CD14-positive monocyte (primary cell): ENCODE results near the gene IGSF22. TPM values are rescaled to one million over a fixed set of nuclear protein-coding genes. Genes with fewer than 3 reads are reported as not detected.
"Not testable (repeated sequence)": the region's sequence is repeated elsewhere in the genome, so short reads cannot be mapped to it uniquely, and the experiment has no call there.

Source experiments
- DNase-seq, 3 donors: peaks; one replicate each; pipeline ENCODE4 v3.0.0-alpha.2; 2011 to 2022
- H2AFZ ChIP-seq: 2 replicates; pipeline ENCODE4 v1.6.0; 2012; ENCODE audit warnings: mild to moderate bottlenecking, low read depth, low read length, inconsistent platforms; ENCODE audit not compliant: insufficient read depth, poor library complexity, severe bottlenecking
- H3K27ac ChIP-seq, 2 donors: 1 replicate in 1 of 2; 2 replicates in 1 of 2; pipeline ENCODE4 v1.5.1; 2012 to 2013; ENCODE audit warnings: low read length in 2 of 2, control low read depth in 1 of 2, inconsistent platforms in 1 of 2, low read depth in 1 of 2, mild to moderate bottlenecking in 1 of 2
- H3K27me3 ChIP-seq, 2 donors: one replicate each; pipeline versions ENCODE4 v1.6.0 to v1.6.1; 2011 to 2013; ENCODE audit warnings: low read length in 2 of 2; ENCODE audit not compliant: control insufficient read depth in 2 of 2, insufficient read depth in 2 of 2
- H3K36me3 ChIP-seq, 2 donors: replicated peaks in 1 of 2; 1 replicate in 1 of 2; 2 replicates in 1 of 2; pipeline versions ENCODE4 v1.5.1 to v1.6.1; 2012 to 2013; ENCODE audit warnings: low read length in 2 of 2, control low read depth in 1 of 2, inconsistent platforms in 1 of 2, mild to moderate bottlenecking in 1 of 2; ENCODE audit not compliant: insufficient read depth in 2 of 2, control insufficient read depth in 1 of 2
- H3K4me1 ChIP-seq, 2 donors: 1 replicate in 1 of 2; 2 replicates in 1 of 2; pipeline versions ENCODE4 v1.5.1 to v1.6.1; 2012 to 2013; ENCODE audit warnings: low read length in 2 of 2, control low read depth in 1 of 2, inconsistent platforms in 1 of 2, mild to moderate bottlenecking in 1 of 2, moderate library complexity in 1 of 2; ENCODE audit not compliant: insufficient read depth in 2 of 2, control insufficient read depth in 1 of 2
- H3K4me2 ChIP-seq: replicated peaks from 2 replicates; pipeline ENCODE3; 2012; ENCODE audit warnings: low read length, moderate library complexity, mild to moderate bottlenecking; ENCODE audit not compliant: poor library complexity, severe bottlenecking; ENCODE audit errors: extremely low read depth
- H3K4me3 ChIP-seq, 3 experiments: fragments of 200-600 bp in 1 of 3; sonication (generic) in 1 of 3; replicated peaks in 1 of 3; 1 replicate in 2 of 3; 2 replicates in 1 of 3; pipeline ENCODE4 v1.5.1; 2011 to 2013; ENCODE audit warnings: low read length in 3 of 3, mild to moderate bottlenecking in 3 of 3, control low read depth in 2 of 3, low read depth in 2 of 3, inconsistent platforms in 1 of 3, moderate library complexity in 1 of 3
- H3K79me2 ChIP-seq: 2 replicates; pipeline ENCODE4 v1.6.0; 2012; ENCODE audit warnings: mild to moderate bottlenecking, control low read depth, inconsistent platforms, low read length, moderate library complexity; ENCODE audit not compliant: insufficient read depth
- H3K9ac ChIP-seq: 2 replicates; pipeline ENCODE4 v1.6.0; 2017; ENCODE audit warnings: low read length, mild to moderate bottlenecking; ENCODE audit not compliant: insufficient read depth, poor library complexity, severe bottlenecking
- H3K9me3 ChIP-seq, 2 donors: replicated peaks in 1 of 2; 1 replicate in 1 of 2; 2 replicates in 1 of 2; pipeline versions ENCODE4 v1.5.1 to v1.6.1; 2012 to 2013; ENCODE audit warnings: low read length in 2 of 2, control low read depth in 1 of 2; ENCODE audit not compliant: control insufficient read depth in 1 of 2, insufficient read depth in 1 of 2
- H4K20me1 ChIP-seq: 2 replicates; pipeline ENCODE4 v1.6.0; 2012; ENCODE audit warnings: mild to moderate bottlenecking, low read length, control low read depth, moderate library complexity; ENCODE audit not compliant: insufficient read depth
- H3K27ac Mint-ChIP-seq, 7 donors: one replicate each; pipeline ENCODE4 v1.8.0; 2020; ENCODE audit warnings: mild to moderate bottlenecking in 7 of 7, mixed read lengths in 7 of 7, moderate library complexity in 6 of 7, inconsistent platforms in 2 of 7
- H3K27me3 Mint-ChIP-seq, 3 donors: one replicate each; pipeline ENCODE4 v1.8.0; 2021 to 2022; ENCODE audit warnings: low read depth in 3 of 3, mild to moderate bottlenecking in 3 of 3, mixed read lengths in 3 of 3, moderate library complexity in 3 of 3, inconsistent platforms in 1 of 3
- H3K36me3 Mint-ChIP-seq, 2 donors: one replicate each; pipeline ENCODE4 v1.8.0; 2020; ENCODE audit warnings: mixed read lengths in 2 of 2, inconsistent platforms in 1 of 2, mild to moderate bottlenecking in 1 of 2
- H3K4me1 Mint-ChIP-seq: one replicate; pipeline ENCODE4 v1.8.0; 2020; ENCODE audit warnings: mild to moderate bottlenecking, mixed read lengths
- H3K4me3 Mint-ChIP-seq, 2 donors: one replicate each; pipeline ENCODE4 v1.8.0; 2020; ENCODE audit warnings: mild to moderate bottlenecking in 2 of 2, mixed read lengths in 2 of 2, moderate library complexity in 1 of 2
- H3K9me3 Mint-ChIP-seq, 7 donors: one replicate each; pipeline ENCODE4 v1.8.0; 2020 to 2022; ENCODE audit warnings: mixed read lengths in 7 of 7, mild to moderate bottlenecking in 6 of 7, moderate library complexity in 6 of 7, inconsistent platforms in 2 of 7
- WGBS: methylation state at CpG from one replicate; pipeline ENCODE4 v1.1.5; 2013; ENCODE audit warnings: missing lambda C conversion rate; ENCODE audit not compliant: insufficient coverage; 5-methylcytosine and 5-hydroxymethylcytosine counted together
- intact Hi-C, 2 donors: fragments of 100-400 bp; cut with micrococcal nuclease; formaldehyde crosslinking; loops; one replicate each; pipeline versions ENCODE4 v1.15.0 to v1.15.1; 2023
- polyA plus RNA-seq, 3 donors: library from polyadenylated mRNA; depleted of rRNA in 1 of 3; unstranded in 2 of 3; stranded (reverse) in 1 of 3; fragments of 300-500 nt in 2 of 3; fragments of >200 nt in 1 of 3; fragmentation: Illumina TruSeq in 2 of 3; gene quantifications; 1 replicate in 2 of 3; 2 replicates in 1 of 3; pipeline ENCODE4 v1.2.3, GENCODE V29; 2012 to 2021
- TF ChIP-seq, protein P1 (sequence below): fragments of 200-600 bp; IDR thresholded peaks from one replicate; pipeline ENCODE4 v1.8.0; 2022; ENCODE audit warnings: antibody characterized with exemption, mild to moderate bottlenecking

Gene IGSF22
- polyA plus RNA-seq, 3 donors, result not detected

DNA sequence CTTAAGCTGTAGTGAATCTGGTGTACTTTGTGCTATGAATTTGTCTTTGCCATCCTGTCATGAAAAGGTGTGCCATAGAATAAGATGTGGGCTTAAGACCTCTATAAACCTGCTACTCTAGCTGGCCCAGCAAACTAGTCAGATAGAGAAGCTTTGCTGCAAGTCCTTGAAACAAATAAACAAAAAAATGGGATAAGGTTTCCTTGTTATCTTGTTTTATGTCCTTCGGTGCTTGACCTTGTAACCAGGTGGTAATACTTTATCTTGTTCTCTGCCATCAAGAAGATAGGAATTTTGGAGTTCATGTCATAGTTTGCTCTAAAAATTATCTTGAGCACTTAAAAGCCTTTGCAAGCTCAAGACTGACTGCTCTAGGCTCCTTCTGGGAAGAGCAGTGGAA, 41.7 kb downstream of the IGSF22 start:
- Histone ChIP-seq H3K4me1 (no peaks in the 10 kb centered on the region), H2AFZ (no peak overlapping the region), H3K4me2 (no peak overlapping the region), H4K20me1 (no peaks in the 10 kb centered on the region), H3K27me3 (no peaks in the 10 kb centered on the region), H3K9ac (no peak overlapping the region), H3K9me3 (no peaks in the 10 kb centered on the region), H3K27ac (no peak overlapping the region), H3K36me3 (no peaks in the 10 kb centered on the region), H3K4me3 (no peak overlapping the region), H3K79me2 (no peaks in the 10 kb centered on the region)
- no peak overlapping the region for H3K27ac Mint-ChIP-seq
- peaks cover 3 to 4% (median 3%) of the 10 kb centered on the region in 3 donors for H3K27me3 Mint-ChIP-seq
- H3K4me1 Mint-ChIP-seq, result no peaks in the 10 kb centered on the region
- H3K9me3 Mint-ChIP-seq, result no peaks in the 10 kb centered on the region
- intact Hi-C loops, result no loop called here
- no peak overlapping the region for H3K4me3 Mint-ChIP-seq
- 60% methylated on average over 1 of the region's 1 CpG for WGBS
- no peaks in the 10 kb centered on the region for H3K36me3 Mint-ChIP-seq
- TF ChIP-seq, protein P1, sequence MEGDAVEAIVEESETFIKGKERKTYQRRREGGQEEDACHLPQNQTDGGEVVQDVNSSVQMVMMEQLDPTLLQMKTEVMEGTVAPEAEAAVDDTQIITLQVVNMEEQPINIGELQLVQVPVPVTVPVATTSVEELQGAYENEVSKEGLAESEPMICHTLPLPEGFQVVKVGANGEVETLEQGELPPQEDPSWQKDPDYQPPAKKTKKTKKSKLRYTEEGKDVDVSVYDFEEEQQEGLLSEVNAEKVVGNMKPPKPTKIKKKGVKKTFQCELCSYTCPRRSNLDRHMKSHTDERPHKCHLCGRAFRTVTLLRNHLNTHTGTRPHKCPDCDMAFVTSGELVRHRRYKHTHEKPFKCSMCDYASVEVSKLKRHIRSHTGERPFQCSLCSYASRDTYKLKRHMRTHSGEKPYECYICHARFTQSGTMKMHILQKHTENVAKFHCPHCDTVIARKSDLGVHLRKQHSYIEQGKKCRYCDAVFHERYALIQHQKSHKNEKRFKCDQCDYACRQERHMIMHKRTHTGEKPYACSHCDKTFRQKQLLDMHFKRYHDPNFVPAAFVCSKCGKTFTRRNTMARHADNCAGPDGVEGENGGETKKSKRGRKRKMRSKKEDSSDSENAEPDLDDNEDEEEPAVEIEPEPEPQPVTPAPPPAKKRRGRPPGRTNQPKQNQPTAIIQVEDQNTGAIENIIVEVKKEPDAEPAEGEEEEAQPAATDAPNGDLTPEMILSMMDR, result no peak
- no peak for DNase-seq

DNA sequence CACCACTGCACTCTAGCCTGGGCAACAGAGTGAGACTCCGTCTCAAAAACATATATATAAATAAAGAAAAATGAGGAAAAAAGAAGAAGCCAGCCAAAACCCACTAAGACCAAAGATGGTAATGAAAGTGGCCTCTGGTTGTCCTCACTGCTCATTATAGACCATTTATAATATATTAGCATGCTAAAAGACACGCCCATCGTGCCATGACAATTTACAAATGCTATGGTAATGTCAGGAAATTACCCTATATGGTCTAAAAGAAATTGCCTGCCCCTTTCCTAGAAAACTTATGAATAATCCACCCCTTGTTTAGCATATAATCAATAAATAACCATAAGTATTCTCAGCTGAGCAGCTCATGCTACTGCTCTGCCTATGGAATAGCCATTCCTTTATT, 43.5 kb downstream of the IGSF22 start:
- Histone ChIP-seq H3K4me1 (no peaks in the 10 kb centered on the region), H3K79me2 (no peaks in the 10 kb centered on the region), H4K20me1 (no peaks in the 10 kb centered on the region), H3K4me3 (no peak overlapping the region), H3K4me2 (no peak overlapping the region), H3K27ac (no peak overlapping the region), H3K9ac (no peak overlapping the region), H3K36me3 (no peaks in the 10 kb centered on the region), H3K9me3 (no peaks in the 10 kb centered on the region), H2AFZ (no peak overlapping the region), H3K27me3 (no peaks in the 10 kb centered on the region)
- H3K4me3 Mint-ChIP-seq, result no peak overlapping the region
- peaks cover 3 to 8% (median 4%) of the 10 kb centered on the region in 3 donors for H3K27me3 Mint-ChIP-seq
- H3K4me1 Mint-ChIP-seq, result no peaks in the 10 kb centered on the region
- WGBS, result 100% methylated on average over 2 of the region's 3 CpGs
- H3K36me3 Mint-ChIP-seq, result no peaks in the 10 kb centered on the region
- H3K9me3 Mint-ChIP-seq, result no peaks in the 10 kb centered on the region
- DNase-seq, result no peak
- TF ChIP-seq, protein P1, result no peak
- intact Hi-C loops, result no loop called here
- H3K27ac Mint-ChIP-seq, result no peak overlapping the region

DNA sequence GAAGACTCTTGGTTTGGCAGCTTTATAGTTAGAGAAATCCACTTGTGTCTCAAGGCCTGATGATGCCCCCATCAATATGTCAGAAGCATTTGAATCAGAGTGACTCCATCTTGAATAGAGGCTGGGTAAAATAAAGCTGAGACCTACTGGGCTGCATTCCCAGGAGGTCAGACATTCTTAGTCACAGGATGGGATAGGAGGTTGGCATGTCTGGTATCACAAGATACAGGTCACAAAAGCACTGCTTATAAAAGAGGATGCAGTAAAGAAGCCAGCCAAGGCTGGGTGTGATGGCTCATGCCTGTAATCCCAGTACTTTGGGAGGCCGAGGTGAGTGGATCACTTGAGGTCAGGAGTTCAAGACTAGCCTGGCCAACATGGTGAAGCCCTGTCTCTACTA, 44.0 kb downstream of the IGSF22 start:
- H3K4me3 ChIP-seq, H3K79me2 ChIP-seq, intact Hi-C loops, H3K9ac ChIP-seq, H3K4me3 Mint-ChIP-seq, H3K27ac ChIP-seq, H3K36me3 Mint-ChIP-seq, H3K27me3 Mint-ChIP-seq, DNase-seq, H3K36me3 ChIP-seq, H3K4me1 Mint-ChIP-seq, H4K20me1 ChIP-seq, H3K4me2 ChIP-seq, H3K9me3 Mint-ChIP-seq, H3K27me3 ChIP-seq, H3K4me1 ChIP-seq, H2AFZ ChIP-seq, H3K27ac Mint-ChIP-seq, H3K9me3 ChIP-seq: not testable (repeated sequence)
- WGBS, result 100% methylated on average over 1 of the region's 1 CpG
